ENCODE results near the gene CHAMP1.
"Not testable (repeated sequence)": the region's sequence is repeated elsewhere in the genome, so short reads cannot be mapped to it uniquely, and the experiment has no call there.

Gene CHAMP1

GRCh38 chr13:114328034-114328433 is 13.7 kb downstream of the CHAMP1 start:
- Histone ChIP-seq H3K36me3 (ENCODE audit: control insufficient read depth, insufficient read depth, low read length) (no peaks in the 10 kb centered on the region), H3K27me3 (ENCODE audit: control insufficient read depth, insufficient read depth, low read length) (no peaks in the 10 kb centered on the region), H3K9ac (no peak overlapping the region), H3K4me2 (ENCODE audit: low read length) (no peak overlapping the region), H3K4me3 (ENCODE audit: low read depth, low read length) (no peak overlapping the region), H3K27ac (no peak overlapping the region), H3K4me1 (no peaks in the 10 kb centered on the region), H2AFZ (no peak overlapping the region), H3K79me2 (no peaks in the 10 kb centered on the region), H3K9me3 (ENCODE audit: control insufficient read depth, low read length) (no peaks in the 10 kb centered on the region)
- no peak for TF ChIP-seq CTCF (IDR thresholded peaks at IDR 0.05)

DNA sequence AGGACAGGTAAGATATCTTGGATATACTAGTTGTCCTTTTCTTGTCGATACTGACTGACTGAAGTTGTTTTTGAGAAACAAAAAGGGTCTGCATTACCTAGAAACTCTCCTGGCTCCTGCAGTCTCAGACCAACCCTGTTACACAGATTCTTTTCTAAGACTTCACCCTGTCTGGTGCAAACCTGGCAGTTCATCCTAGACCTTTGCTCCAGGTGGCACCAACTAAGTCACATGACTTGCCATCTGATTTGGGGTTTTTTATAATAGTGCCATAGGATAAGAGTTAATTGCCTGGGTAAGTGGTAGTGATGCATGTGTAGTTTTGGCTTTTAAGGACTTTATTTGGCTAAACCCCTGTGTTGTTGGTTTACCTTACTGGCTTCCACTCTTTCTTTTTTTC is 14.3 kb downstream of the CHAMP1 start:
- no peaks in the 10 kb centered on the region for H3K36me3 ChIP-seq (ENCODE audit: control insufficient read depth, insufficient read depth, low read length)
- H2AFZ ChIP-seq, result no peak overlapping the region
- no peak overlapping the region for H3K4me3 ChIP-seq (ENCODE audit: low read depth, low read length)
- no peaks in the 10 kb centered on the region for H3K27me3 ChIP-seq (ENCODE audit: control insufficient read depth, insufficient read depth, low read length)
- no peaks in the 10 kb centered on the region for H3K9me3 ChIP-seq (ENCODE audit: control insufficient read depth, low read length)
- H3K79me2 ChIP-seq, result no peaks in the 10 kb centered on the region
- H3K27ac ChIP-seq, result no peak overlapping the region
- no peak overlapping the region for H3K4me2 ChIP-seq (ENCODE audit: low read length)
- H3K9ac ChIP-seq, result no peak overlapping the region
- H3K4me1 ChIP-seq, result no peaks in the 10 kb centered on the region
- no peak for TF ChIP-seq CTCF (IDR thresholded peaks at IDR 0.05)

- H3K27ac ChIP-seq, result no peak overlapping the region
- no peaks in the 10 kb centered on the region for H3K4me1 ChIP-seq
- H3K9me3 ChIP-seq (ENCODE audit: control insufficient read depth, low read length), result no peaks in the 10 kb centered on the region
- H2AFZ ChIP-seq, result no peak overlapping the region
- no peaks in the 10 kb centered on the region for H3K27me3 ChIP-seq (ENCODE audit: control insufficient read depth, insufficient read depth, low read length)
- no peaks in the 10 kb centered on the region for H3K36me3 ChIP-seq (ENCODE audit: control insufficient read depth, insufficient read depth, low read length)
- no peak overlapping the region for H3K9ac ChIP-seq
- no peak overlapping the region for H3K4me2 ChIP-seq (ENCODE audit: low read length)
- H3K4me3 ChIP-seq (ENCODE audit: low read depth, low read length), result no peak overlapping the region
- no peak for TF ChIP-seq CTCF (IDR thresholded peaks at IDR 0.05)
- no peaks in the 10 kb centered on the region for H3K79me2 ChIP-seq
These were observed 15.8 kb downstream of the CHAMP1 start for GRCh38 chr13:114330086-114330485.

GRCh38 chr13:114333881-114334280 is 19.6 kb downstream of the CHAMP1 start:
- H3K4me2 ChIP-seq (ENCODE audit: low read length); H3K27me3 ChIP-seq (ENCODE audit: control insufficient read depth, insufficient read depth, low read length); H2AFZ ChIP-seq; H3K9ac ChIP-seq; H3K4me1 ChIP-seq; H3K79me2 ChIP-seq; H3K36me3 ChIP-seq (ENCODE audit: control insufficient read depth, insufficient read depth, low read length); H3K4me3 ChIP-seq (ENCODE audit: low read depth, low read length); H3K27ac ChIP-seq; H3K9me3 ChIP-seq (ENCODE audit: control insufficient read depth, low read length): not testable (repeated sequence)

DNA sequence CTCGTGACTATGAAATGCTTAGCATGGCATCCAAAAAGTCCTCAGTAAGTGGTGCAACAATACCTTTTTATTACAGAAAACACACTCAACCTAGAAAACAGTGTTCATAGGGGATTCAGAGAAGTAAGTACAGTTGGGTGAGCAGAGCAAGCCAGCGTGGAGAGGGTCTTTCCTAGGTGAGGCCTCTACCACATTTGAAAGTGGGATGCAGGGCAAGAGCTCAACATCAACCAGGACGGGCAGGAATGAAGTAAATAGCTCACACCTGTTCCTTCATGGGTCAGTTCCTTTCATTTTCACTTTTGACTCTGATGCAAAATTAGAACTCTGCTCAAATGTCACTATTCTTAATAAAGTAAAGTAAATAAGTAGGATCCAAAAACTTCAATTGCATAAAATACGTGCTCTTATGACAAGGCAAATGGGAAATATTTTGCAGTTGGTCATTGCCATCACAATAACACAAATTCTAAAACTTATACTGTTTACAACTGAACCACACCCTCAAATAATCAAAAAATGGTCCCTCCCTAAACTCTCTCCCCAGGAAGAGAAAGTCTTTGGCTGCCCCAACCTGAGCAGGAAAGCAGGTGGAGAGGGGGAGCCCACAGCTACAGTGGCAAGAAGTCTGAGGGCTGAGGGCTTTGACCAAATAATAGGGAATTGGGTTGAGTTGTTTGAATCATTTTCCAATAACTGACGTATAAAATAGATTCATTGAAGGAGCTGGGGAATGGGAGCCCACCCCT is 20.2 kb downstream of the CHAMP1 start:
- no peaks in the 10 kb centered on the region for H3K27me3 ChIP-seq (ENCODE audit: control insufficient read depth, insufficient read depth, low read length)
- no peak overlapping the region for H2AFZ ChIP-seq
- no peak overlapping the region for H3K27ac ChIP-seq
- no peak for TF ChIP-seq CTCF (IDR thresholded peaks at IDR 0.05)
- H3K36me3 ChIP-seq (ENCODE audit: control insufficient read depth, insufficient read depth, low read length), result no peaks in the 10 kb centered on the region
- no peaks in the 10 kb centered on the region for H3K9me3 ChIP-seq (ENCODE audit: control insufficient read depth, low read length)
- no peak overlapping the region for H3K4me2 ChIP-seq (ENCODE audit: low read length)
- H3K79me2 ChIP-seq, result no peaks in the 10 kb centered on the region
- no peak overlapping the region for H3K4me3 ChIP-seq (ENCODE audit: low read depth, low read length)
- H3K9ac ChIP-seq, result no peak overlapping the region
- H3K4me1 ChIP-seq, result no peaks in the 10 kb centered on the region

DNA sequence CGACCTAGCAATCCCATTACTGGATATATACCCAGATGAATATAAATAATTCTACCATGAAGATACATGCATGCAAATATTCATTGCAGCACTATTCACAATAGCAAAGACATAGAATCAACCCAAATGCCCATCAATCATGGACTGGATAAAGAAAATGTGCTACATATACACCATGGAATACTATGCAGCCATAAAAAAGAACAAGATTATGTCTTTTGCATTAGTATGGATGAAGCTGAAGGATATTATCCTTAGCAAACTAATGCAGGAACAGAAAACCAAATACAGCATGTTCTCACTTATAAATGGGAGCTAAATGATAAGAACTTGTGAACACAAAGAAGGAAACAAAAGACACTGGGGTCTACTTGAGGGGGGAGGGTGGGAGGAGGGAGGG is 22.2 kb downstream of the CHAMP1 start:
- not testable (repeated sequence) for H3K4me2 ChIP-seq (ENCODE audit: low read length); H3K36me3 ChIP-seq (ENCODE audit: control insufficient read depth, insufficient read depth, low read length); H3K9me3 ChIP-seq (ENCODE audit: control insufficient read depth, low read length); H3K79me2 ChIP-seq; H3K9ac ChIP-seq; H3K4me3 ChIP-seq (ENCODE audit: low read depth, low read length); H2AFZ ChIP-seq; H3K4me1 ChIP-seq; H3K27me3 ChIP-seq (ENCODE audit: control insufficient read depth, insufficient read depth, low read length); H3K27ac ChIP-seq
